H9 (cell line): Measurements from ENCODE around the gene EXPH5. TPM values are rescaled to one million over a fixed set of nuclear protein-coding genes. Genes with fewer than 3 reads are reported as not detected.

Experiments
- DNase-seq: peaks from one replicate; pipeline ENCODE4 v3.0.0-alpha.2; 2017
- H2AFZ ChIP-seq: one replicate; pipeline ENCODE4 v1.6.1; 2013; ENCODE audit warnings: mild to moderate bottlenecking, low read length, control low read depth, moderate library complexity
- H2AK5ac ChIP-seq: 2 replicates; pipeline ENCODE4 v1.6.1; 2013; ENCODE audit warnings: low read length, control low read depth, mixed read lengths; ENCODE audit not compliant: insufficient read length
- H2BK120ac ChIP-seq: one replicate; pipeline ENCODE4 v1.6.1; 2013; ENCODE audit warnings: low read depth, mild to moderate bottlenecking, low read length, control low read depth, inconsistent platforms; ENCODE audit not compliant: poor library complexity, severe bottlenecking
- H2BK12ac ChIP-seq: 2 replicates; pipeline ENCODE4 v1.6.1; 2013; ENCODE audit warnings: low read length, control low read depth, mixed read lengths, low read depth; ENCODE audit not compliant: insufficient read length
- H2BK15ac ChIP-seq: 2 replicates; pipeline ENCODE4 v1.6.1; 2013; ENCODE audit warnings: low read depth, low read length, control low read depth
- H2BK20ac ChIP-seq: one replicate; pipeline ENCODE4 v1.6.1; 2013; ENCODE audit warnings: low read depth, mild to moderate bottlenecking, low read length, control low read depth, inconsistent platforms; ENCODE audit not compliant: poor library complexity, severe bottlenecking
- H2BK5ac ChIP-seq: 2 replicates; pipeline ENCODE4 v1.6.1; 2013; ENCODE audit warnings: low read length, control low read depth, mixed read lengths; ENCODE audit not compliant: insufficient read length
- H3K14ac ChIP-seq: 2 replicates; pipeline ENCODE4 v1.6.1; 2013; ENCODE audit warnings: low read length, control low read depth; ENCODE audit not compliant: insufficient read depth
- H3K18ac ChIP-seq: 2 replicates; pipeline ENCODE4 v1.6.1; 2013; ENCODE audit warnings: low read depth, mild to moderate bottlenecking, mixed read lengths, low read length, control low read depth; ENCODE audit not compliant: insufficient read length
- H3K23ac ChIP-seq: 2 replicates; pipeline ENCODE4 v1.6.1; 2013; ENCODE audit warnings: low read length, control low read depth, mixed read lengths, low read depth; ENCODE audit not compliant: insufficient read length
- H3K23me2 ChIP-seq: 2 replicates; pipeline ENCODE4 v1.6.1; 2013; ENCODE audit warnings: low read depth, mild to moderate bottlenecking, mixed read lengths, low read length, control low read depth; ENCODE audit not compliant: insufficient read length, poor library complexity, severe bottlenecking
- H3K27ac ChIP-seq: 2 replicates; pipeline ENCODE4 v1.5.1; 2013; ENCODE audit warnings: low read length, control low read depth, mixed read lengths, low read depth; ENCODE audit not compliant: insufficient read length
- H3K27me3 ChIP-seq: 2 replicates; pipeline ENCODE4 v1.6.1; 2013; ENCODE audit warnings: low read length, control low read depth, inconsistent platforms; ENCODE audit not compliant: insufficient read depth
- H3K4ac ChIP-seq: 2 replicates; pipeline ENCODE4 v1.6.1; 2013; ENCODE audit warnings: low read depth, mild to moderate bottlenecking, control low read depth, inconsistent platforms, low read length, moderate library complexity
- H3K4me1 ChIP-seq: 2 replicates; pipeline ENCODE4 v1.6.1; 2013; ENCODE audit warnings: low read length, control low read depth, inconsistent platforms; ENCODE audit not compliant: insufficient read depth
- H3K4me2 ChIP-seq: 2 replicates; pipeline ENCODE4 v1.6.1; 2013; ENCODE audit warnings: low read length, control low read depth, mixed read lengths; ENCODE audit not compliant: insufficient read length, insufficient read depth
- H3K56ac ChIP-seq: 2 replicates; pipeline ENCODE4 v1.6.1; 2013; ENCODE audit warnings: low read depth, mild to moderate bottlenecking, mixed read lengths, low read length, control low read depth; ENCODE audit not compliant: insufficient read length
- H3K79me1 ChIP-seq: 2 replicates; pipeline ENCODE4 v1.6.1; 2013; ENCODE audit warnings: low read depth, mild to moderate bottlenecking, moderate library complexity, low read length, control low read depth, inconsistent platforms; ENCODE audit not compliant: insufficient read depth, poor library complexity, severe bottlenecking
- H3K79me2 ChIP-seq: 2 replicates; pipeline ENCODE4 v1.6.1; 2013; ENCODE audit warnings: low read length, control low read depth, inconsistent platforms; ENCODE audit not compliant: insufficient read depth
- H3K9ac ChIP-seq: 2 replicates; pipeline ENCODE4 v1.6.1; 2013; ENCODE audit warnings: low read length, control low read depth, mixed read lengths; ENCODE audit not compliant: insufficient read length; ENCODE audit errors: extremely low read depth
- H3K9me3 ChIP-seq: one replicate; pipeline ENCODE4 v1.6.1; 2013; ENCODE audit warnings: low read depth, low read length, inconsistent platforms; ENCODE audit not compliant: control insufficient read depth
- H3T11ph ChIP-seq: one replicate; pipeline ENCODE4 v1.6.1; 2013; ENCODE audit warnings: mild to moderate bottlenecking, low read length, control low read depth, inconsistent platforms
- H4K20me1 ChIP-seq: one replicate; pipeline ENCODE4 v1.6.1; 2013; ENCODE audit not compliant: control insufficient read depth, insufficient read length, insufficient read depth
- H4K5ac ChIP-seq: 2 replicates; pipeline ENCODE4 v1.6.1; 2013; ENCODE audit warnings: low read depth, mild to moderate bottlenecking, mixed read lengths, low read length, control low read depth; ENCODE audit not compliant: insufficient read length
- H4K8ac ChIP-seq: replicated peaks from 2 replicates; pipeline ENCODE4 v1.6.1; 2013; ENCODE audit warnings: low read length, control low read depth, mixed read lengths, low read depth; ENCODE audit not compliant: insufficient read length
- H4K91ac ChIP-seq: 2 replicates; pipeline ENCODE4 v1.6.1; 2013; ENCODE audit warnings: low read depth, mild to moderate bottlenecking, moderate library complexity, mixed read lengths, low read length, control low read depth; ENCODE audit not compliant: insufficient read length
- H3K27ac Mint-ChIP-seq, 3 experiments: 2 replicates in 2 of 3; 3 replicates in 1 of 3; pipeline ENCODE4 v1.8.0; 2020 to 2021; ENCODE audit warnings: mixed read lengths in 3 of 3, mild to moderate bottlenecking in 1 of 3, moderate library complexity in 1 of 3
- H3K27me3 Mint-ChIP-seq: 2 replicates; pipeline ENCODE4 v1.8.0; 2021; ENCODE audit warnings: low read depth, mild to moderate bottlenecking, moderate library complexity, mixed read lengths
- H3K36me3 Mint-ChIP-seq, 3 experiments: 2 replicates in 2 of 3; 3 replicates in 1 of 3; pipeline ENCODE4 v1.8.0; 2020 to 2021; ENCODE audit warnings: low read depth in 3 of 3, mixed read lengths in 3 of 3; ENCODE audit not compliant: insufficient read depth in 1 of 3
- H3K4me1 Mint-ChIP-seq, 2 experiments: 2 replicates each; pipeline ENCODE4 v1.8.0; 2020; ENCODE audit warnings: mixed read lengths in 2 of 2
- H3K4me3 Mint-ChIP-seq, 2 experiments: 2 replicates in 1 of 2; 3 replicates in 1 of 2; pipeline ENCODE4 v1.8.0; 2020 to 2021; ENCODE audit warnings: mild to moderate bottlenecking in 2 of 2, mixed read lengths in 2 of 2, moderate library complexity in 1 of 2
- H3K9me3 Mint-ChIP-seq, 2 experiments: 2 replicates in 1 of 2; 3 replicates in 1 of 2; pipeline ENCODE4 v1.8.0; 2020; ENCODE audit warnings: mild to moderate bottlenecking in 2 of 2, mixed read lengths in 2 of 2, moderate library complexity in 1 of 2
- WGBS: extraction: QIAGEN DNeasy Blood & Tissue Kit; methylation state at CpG from one replicate; pipeline ENCODE4 v1.1.7; 2013; ENCODE audit warnings: missing lambda C conversion rate, low lambda C conversion rate, mixed read lengths; ENCODE audit not compliant: insufficient read length; ENCODE audit errors: extremely low coverage; 5-methylcytosine and 5-hydroxymethylcytosine counted together
- total RNA-seq: library from RNA; stranded (reverse); gene quantifications from 2 replicates; pipeline ENCODE4 v1.2.1, GENCODE V29; 2021
- TF ChIP-seq, protein P1 (sequence below): fragments of 200-600 bp; sonication (generic); conservative IDR thresholded peaks from 3 replicates; pipeline ENCODE4 v1.8.0; 2021; ENCODE audit warnings: antibody characterized with exemption, mild to moderate bottlenecking

EXPH5 gene
- total RNA-seq, 1 experiment from 2014 or later, result 3.1 TPM

DNA sequence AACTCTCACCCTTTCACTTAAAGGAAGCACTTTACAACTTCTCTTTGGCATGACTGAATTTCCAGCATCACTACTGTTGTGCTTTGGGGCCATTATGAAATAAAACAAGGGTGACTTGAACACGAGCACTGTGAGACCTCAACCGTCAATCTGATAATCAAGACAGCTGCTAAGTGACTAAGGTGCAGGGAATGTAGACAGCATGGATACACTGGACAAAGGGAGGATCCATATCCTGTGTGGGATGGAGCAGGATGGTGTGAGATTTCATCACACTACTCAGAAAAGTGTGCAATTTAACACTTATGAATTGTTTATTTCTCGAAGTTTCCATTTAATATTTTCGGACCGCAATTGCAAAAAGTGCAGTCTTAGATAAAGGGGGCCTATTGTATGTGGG lies 16.1 kb upstream of the EXPH5 start:
- Mint-ChIP-seq H3K4me1 (peaks cover 0 to 5% of the 10 kb centered on the region in 2 experiments; a peak in 1 of 4 replicates), H3K4me3 (no peak overlapping the region), H3K36me3 (no peaks in the 10 kb centered on the region), H3K9me3 (no peaks in the 10 kb centered on the region), H3K27ac (no peak overlapping the region), H3K27me3 (no peaks in the 10 kb centered on the region)
- Histone ChIP-seq H3K4me2 (no peak overlapping the region), H3T11ph (no peak overlapping the region), H4K5ac (no peak overlapping the region), H4K8ac (no peak overlapping the region), H2BK120ac (no peak overlapping the region), H3K18ac (no peak overlapping the region), H3K9me3 (no peaks in the 10 kb centered on the region), H3K23ac (no peak overlapping the region), H3K14ac (no peak overlapping the region), H3K27ac (no peak overlapping the region), H2AFZ (no peak overlapping the region), H3K79me2 (no peaks in the 10 kb centered on the region), H2BK12ac (no peak overlapping the region), H2BK15ac (no peak overlapping the region), H3K4ac (no peak overlapping the region), H3K23me2 (no peaks in the 10 kb centered on the region), H4K20me1 (no peaks in the 10 kb centered on the region), H2AK5ac (no peak overlapping the region), H2BK5ac (no peak overlapping the region), H4K91ac (no peak overlapping the region), H3K4me1 (no peaks in the 10 kb centered on the region), H3K27me3 (no peaks in the 10 kb centered on the region), H3K56ac (no peak overlapping the region), H2BK20ac (no peak overlapping the region), H3K9ac (no peak overlapping the region), H3K79me1 (no peaks in the 10 kb centered on the region)
- WGBS, result no CpG with 5 or more reads among the region's 5 CpGs
- no peak for DNase-seq
- TF ChIP-seq, protein P1, sequence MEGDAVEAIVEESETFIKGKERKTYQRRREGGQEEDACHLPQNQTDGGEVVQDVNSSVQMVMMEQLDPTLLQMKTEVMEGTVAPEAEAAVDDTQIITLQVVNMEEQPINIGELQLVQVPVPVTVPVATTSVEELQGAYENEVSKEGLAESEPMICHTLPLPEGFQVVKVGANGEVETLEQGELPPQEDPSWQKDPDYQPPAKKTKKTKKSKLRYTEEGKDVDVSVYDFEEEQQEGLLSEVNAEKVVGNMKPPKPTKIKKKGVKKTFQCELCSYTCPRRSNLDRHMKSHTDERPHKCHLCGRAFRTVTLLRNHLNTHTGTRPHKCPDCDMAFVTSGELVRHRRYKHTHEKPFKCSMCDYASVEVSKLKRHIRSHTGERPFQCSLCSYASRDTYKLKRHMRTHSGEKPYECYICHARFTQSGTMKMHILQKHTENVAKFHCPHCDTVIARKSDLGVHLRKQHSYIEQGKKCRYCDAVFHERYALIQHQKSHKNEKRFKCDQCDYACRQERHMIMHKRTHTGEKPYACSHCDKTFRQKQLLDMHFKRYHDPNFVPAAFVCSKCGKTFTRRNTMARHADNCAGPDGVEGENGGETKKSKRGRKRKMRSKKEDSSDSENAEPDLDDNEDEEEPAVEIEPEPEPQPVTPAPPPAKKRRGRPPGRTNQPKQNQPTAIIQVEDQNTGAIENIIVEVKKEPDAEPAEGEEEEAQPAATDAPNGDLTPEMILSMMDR, result no peak
